ENCODE results near the gene BTRC. TPM values are rescaled to one million over a fixed set of nuclear protein-coding genes. Genes with fewer than 3 reads are reported as not detected.
"Not testable (repeated sequence)": the region's sequence is repeated elsewhere in the genome, so short reads cannot be mapped to it uniquely, and the experiment has no call there.

Gene BTRC
- total RNA-seq, 1 donor from 2014 or later: 7.1 TPM

GRCh38 chr10:101341438-101341837 is 12.5 kb upstream of the BTRC start:
- DNase-seq (ENCODE audit: low spot score) (no peak), ATAC-seq (no peak)

- ATAC-seq (no peak), DNase-seq (ENCODE audit: low spot score) (no peak)
Measured at GRCh38 chr10:101346177-101346576, 7.8 kb upstream of the BTRC start.

DNA sequence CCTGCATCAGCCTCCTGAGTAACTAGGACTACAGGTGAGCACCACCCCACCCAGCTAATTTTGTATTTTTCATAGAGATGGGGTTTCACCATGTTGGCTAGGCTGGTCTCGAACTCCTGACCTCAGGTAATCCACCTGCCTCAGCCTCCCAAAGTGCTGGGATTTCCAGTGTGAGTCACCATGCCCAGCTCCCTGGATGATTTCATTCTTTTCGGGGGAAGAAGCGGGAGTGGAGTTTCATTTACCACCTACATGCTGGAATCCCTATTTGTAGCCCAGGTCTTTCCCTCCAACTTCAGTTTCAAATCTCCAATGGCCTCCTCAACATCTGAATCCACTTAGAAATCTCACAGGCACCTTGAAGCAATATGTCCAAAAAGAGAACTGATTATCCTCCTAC is 2.9 kb upstream of the BTRC start:
- ATAC-seq: no peak
- no peak for DNase-seq (ENCODE audit: low spot score)

GRCh38 chr10:101351477-101351876 is 2.5 kb upstream of the BTRC start:
- DNase-seq (ENCODE audit: low spot score): no peak
- ATAC-seq: no peak

GRCh38 chr10:101352857-101353256 is 1.1 kb upstream of the BTRC start:
- not testable (repeated sequence) for ATAC-seq; DNase-seq (ENCODE audit: low spot score)

GRCh38 chr10:101354328-101355071 is 535 bp downstream of the BTRC start:
- ATAC-seq (peak; percentile 48), DNase-seq (ENCODE audit: low spot score) (no peak)

- DNase-seq (ENCODE audit: low spot score) (no peak), ATAC-seq (no peak)
Measured at GRCh38 chr10:101355072-101355706, 1.2 kb downstream of the BTRC start.

GRCh38 chr10:101356132-101356531 is 2.2 kb downstream of the BTRC start:
- ATAC-seq (no peak), DNase-seq (ENCODE audit: low spot score) (no peak)

DNA sequence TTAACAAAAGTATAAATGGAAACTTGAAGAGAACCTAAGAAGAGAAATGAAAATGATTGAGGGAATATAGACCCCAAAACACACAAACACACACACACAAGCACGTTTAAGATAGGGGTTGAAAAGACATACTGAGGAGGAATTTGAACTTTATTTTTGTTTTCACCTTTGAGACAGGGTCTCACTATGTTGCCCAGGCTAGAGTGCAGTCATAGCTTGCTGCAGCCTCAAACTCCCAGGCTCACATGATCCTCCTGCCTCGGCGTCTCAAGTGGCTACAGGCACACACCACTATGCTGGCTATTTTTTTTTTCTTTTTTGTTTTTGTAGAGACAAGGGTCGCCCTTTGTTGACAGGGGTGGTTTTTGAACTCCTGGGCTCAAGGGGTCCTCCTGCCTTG is 4.0 kb downstream of the BTRC start:
- ATAC-seq (no peak), DNase-seq (ENCODE audit: low spot score) (no peak)

DNA sequence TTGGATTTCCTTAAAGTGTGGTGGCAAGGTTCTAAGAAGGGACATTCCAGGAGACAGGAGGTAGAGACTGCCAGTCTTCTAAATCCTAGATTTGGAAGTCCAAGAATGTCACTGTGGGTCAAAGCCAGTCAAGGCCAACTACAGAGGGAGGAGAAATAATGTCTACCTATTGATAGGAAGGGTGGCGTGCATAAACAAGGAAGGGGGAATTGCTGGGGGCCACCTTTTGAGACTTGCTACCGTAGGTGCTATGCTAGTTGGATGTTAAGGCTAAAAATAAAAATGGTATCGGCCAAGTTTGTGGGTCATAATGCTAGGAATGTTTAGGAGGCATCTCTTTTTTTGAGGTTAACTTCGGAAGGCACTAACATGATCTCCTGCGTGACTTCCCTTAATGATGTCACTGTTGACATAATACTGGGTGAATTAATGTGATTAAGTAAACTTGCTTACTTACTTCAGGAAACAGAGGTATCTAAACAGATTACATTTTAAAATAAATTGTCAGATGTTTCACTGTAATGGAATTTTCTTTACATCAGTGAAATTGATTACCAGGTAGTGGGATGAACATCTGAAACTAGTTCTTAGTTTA is 4.8 kb downstream of the BTRC start:
- ATAC-seq (no peak), DNase-seq (ENCODE audit: low spot score) (no peak)

GRCh38 chr10:101360090-101360489 is 6.1 kb downstream of the BTRC start:
- ATAC-seq; DNase-seq (ENCODE audit: low spot score): not testable (repeated sequence)

GRCh38 chr10:101360841-101361240 is 6.9 kb downstream of the BTRC start:
- DNase-seq (ENCODE audit: low spot score); ATAC-seq: not testable (repeated sequence)

DNA sequence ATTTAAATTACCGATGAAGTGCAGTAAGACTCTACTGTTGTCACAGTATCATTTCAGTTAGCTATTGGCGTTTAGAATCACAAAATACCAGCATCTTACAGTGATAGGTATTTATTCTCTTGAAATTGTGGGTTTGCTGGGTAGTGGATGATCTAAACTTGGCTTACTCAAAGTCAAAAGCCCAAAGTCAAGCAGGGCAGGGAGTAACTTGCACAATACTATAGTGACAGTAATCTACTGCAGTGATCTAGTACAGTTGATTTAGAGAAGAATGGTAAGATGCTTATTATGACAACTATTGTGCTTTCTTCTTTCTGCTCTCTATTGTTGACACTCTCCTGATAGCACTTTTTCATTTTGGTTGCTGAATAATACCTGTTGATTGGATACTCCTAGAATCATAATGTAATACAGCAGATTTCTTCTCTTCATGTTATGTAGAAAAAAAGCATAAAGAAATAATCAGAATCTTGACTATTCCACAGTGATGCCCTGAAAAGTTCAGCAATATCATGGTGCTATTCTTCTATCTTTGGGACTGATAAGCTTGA is 10.0 kb downstream of the BTRC start:
- ATAC-seq (peak; percentile 80), DNase-seq (ENCODE audit: low spot score) (no peak)

DNA sequence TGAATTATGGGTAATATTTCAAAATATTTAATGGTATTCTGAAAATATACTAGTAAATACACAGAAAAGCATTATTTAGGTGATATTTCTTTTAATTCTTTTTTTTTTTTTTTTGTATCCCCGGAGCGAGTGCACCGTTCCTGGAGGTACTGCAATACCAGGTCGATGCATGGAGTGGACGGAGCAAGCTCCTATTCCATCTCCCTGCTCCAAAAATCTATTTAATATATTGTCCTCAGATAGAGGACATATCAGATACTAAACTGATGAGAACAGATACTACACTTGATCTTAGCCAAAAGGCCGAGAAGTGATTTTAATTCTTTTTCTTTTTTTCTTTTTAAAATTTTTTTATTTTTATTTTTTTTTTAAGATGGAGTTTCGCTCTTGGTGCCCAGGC is 10.8 kb downstream of the BTRC start:
- ATAC-seq: no peak
- DNase-seq (ENCODE audit: low spot score): no peak

DNA sequence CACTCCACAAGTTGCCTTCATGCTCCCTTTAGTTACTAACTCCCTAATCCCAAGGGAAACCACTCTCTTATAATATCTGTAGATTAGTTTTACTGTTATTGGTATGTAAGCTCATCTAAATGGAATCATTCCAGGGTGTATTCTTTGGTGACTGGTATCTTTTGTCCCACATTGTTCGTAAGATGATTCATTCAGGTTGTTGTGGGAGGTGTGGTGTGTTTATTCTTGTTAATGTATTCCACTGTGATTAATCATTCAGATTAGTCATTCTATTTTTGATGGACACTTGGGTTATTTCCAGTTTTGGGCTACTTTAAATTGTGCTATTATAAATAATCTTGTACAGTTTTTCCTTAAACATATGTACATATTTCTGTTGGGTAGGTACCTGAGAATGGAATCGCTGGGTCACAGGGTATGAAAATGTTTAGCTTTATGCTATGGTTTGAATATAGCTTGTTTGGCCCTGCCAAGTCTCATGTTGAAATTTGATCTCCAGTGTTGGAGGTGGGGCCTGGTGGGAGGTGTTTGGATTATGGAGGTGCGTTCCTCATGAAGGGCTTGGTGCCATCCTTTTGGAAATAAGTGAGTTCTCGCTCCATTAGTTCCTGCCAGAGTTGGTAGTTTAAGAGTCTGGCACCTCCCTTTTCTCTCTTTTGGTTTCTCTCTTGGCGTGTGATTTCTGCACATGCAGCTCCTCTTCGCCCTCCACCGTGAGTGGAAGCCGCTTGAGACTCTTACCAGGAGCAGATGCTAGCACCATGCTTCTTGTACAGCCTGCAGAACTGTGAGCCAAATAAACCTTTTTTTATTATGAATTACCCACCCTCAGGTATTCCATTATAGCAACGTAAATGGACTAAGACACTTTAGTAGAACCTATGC is 13.8 kb downstream of the BTRC start:
- no peak for ATAC-seq

GRCh38 chr10:101373063-101373462 is 19.1 kb downstream of the BTRC start:
- ATAC-seq (no peak), DNase-seq (ENCODE audit: low spot score) (no peak)

More for the DNA sequence above, 13.8 kb downstream of the BTRC start:
- no peak for DNase-seq (ENCODE audit: low spot score)

DNA sequence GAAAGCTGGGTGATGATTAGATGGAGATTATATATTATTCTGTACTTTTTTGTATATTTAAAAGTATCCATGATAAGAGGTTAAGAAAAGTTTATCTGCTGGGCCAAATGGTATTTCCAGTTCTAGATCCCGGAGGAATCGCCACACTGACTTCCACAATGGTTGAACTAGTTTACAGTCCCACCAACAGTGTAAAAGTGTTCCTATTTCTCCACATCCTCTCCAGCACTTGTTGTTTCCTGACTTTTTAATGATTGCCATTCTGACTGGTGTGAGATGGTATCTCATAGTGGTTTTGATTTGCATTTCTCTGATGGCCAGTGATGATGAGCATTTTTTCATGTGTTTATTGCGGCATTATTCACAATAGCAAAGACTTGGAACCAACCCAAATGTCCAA is 20.0 kb downstream of the BTRC start:
- not testable (repeated sequence) for ATAC-seq; DNase-seq (ENCODE audit: low spot score)

- ATAC-seq (no peak), DNase-seq (ENCODE audit: low spot score) (no peak)
Measured at GRCh38 chr10:101375076-101375475, 21.1 kb downstream of the BTRC start.

- ATAC-seq (no peak), DNase-seq (ENCODE audit: low spot score) (no peak)
Measured at GRCh38 chr10:101379663-101380352, 25.8 kb downstream of the BTRC start.

DNA sequence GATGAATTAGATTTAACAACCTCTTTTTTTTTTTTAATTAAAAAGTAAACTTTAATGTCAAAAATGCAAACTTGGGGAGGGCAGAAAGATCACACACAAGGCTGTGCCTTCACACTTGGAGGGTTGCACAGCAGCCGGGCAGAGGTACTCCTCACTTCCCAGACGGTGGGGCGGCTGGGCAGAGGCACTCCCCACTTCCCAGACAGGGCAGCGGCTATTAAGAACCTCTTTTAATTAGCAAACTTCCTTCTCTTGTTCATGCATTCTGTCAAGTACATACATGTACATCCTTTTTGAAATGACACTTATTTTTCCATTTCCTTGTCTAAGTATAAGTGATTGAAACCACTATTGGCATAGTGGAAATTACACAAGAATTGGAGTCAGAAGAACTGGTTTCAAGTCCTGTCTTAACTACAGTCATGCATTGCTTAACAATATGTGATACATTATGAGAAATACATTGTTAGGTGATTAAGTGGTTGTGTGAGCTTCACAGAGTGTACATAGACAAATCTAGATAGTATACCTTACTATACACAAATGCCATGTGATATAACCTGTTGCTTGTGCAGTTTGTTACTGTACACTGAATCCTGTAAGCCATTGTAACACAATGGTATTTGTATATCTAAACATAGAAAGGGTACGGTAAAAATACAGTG is 26.5 kb downstream of the BTRC start:
- ATAC-seq (no peak), DNase-seq (ENCODE audit: low spot score) (no peak)

All from left lobe of liver (tissue), 2 donors.